Superior temporal gyrus (tissue), 1 donor: ENCODE results near the gene HARS2.
"Not testable (repeated sequence)": the region's sequence is repeated elsewhere in the genome, so short reads cannot be mapped to it uniquely, and the experiment has no call there.

Source experiments
- DNase-seq: peaks from one replicate; pipeline ENCODE4 v3.0.0-alpha.2; 2016; ENCODE audit errors: extremely low spot score

Gene HARS2

GRCh38 chr5:140690941-140691924 is at the start of gene HARS2, which contains the start of gene HARS1:
TSS of gene HARS2 (plus strand) at chr5:140691455. CDS start at chr5:140691649, 194 bp downstream.
TSS of gene HARS1 (minus strand) at chr5:140691370. CDS start at chr5:140691304, 66 bp downstream.
- DNase-seq, result peak; percentile 96

DNA sequence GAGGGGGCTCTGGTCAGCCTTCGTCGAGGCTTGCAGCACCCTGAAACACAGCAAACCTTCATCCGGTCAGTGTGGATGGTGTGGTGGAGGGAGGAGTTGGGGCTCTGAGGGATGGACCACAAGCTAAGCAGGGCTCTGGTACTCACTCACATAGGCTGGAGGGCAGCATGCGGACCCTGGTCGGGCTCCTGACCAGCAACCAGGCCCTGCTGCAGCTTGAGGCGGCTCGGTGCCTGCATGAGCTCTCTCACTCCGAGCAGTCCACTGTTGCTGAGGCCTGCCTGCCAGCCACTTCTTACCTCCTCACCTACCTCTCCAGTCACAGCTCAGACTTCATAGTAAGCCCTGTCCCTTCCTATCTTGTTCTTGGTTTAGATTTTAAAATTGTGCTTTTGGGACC is 49.5 kb upstream of the HARS2 start:
- no peak for DNase-seq

- no peak for DNase-seq
Measured at GRCh38 chr5:140642718-140643117, 48.5 kb upstream of the HARS2 start.

DNA sequence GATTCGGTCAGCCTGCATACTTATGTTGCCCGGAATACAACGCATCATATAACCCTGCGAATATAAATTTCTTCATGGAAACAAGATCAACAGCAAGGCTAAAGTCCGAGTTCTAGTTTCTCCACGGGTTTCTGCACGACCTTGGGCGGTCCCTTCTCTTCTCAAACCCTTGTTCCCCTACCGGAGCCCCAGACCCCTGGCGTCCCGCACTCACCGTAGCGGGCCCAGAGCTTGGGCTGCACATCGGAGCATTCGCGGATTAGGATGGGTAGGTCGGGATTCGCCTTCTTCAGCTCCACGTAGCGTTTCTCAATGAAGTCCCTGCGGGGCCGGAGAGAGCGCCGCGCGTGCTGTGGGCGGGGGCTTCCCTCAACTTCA is 44.2 kb upstream of the HARS2 start:
- DNase-seq, result no peak

GRCh38 chr5:140658870-140659269 is 32.4 kb upstream of the HARS2 start:
- DNase-seq, result no peak

GRCh38 chr5:140660371-140660770 is 30.9 kb upstream of the HARS2 start:
- not testable (repeated sequence) for DNase-seq

DNA sequence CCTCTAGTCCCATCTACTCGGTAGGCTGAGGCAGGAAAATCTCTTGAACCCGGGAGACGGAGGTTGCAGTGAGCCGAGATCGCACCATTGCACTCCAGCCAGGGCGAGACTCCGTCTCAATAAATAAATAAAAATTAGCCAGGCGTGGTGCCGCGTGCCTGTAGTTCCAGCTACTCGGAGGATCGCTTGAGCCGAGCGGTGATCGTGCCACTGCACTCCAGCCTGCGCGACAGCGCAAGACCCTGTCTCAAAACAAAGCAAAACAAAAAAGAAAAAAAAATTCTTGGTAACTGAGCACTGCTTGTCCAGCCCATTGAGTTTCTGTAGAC is 27.3 kb upstream of the HARS2 start:
- no peak for DNase-seq

DNA sequence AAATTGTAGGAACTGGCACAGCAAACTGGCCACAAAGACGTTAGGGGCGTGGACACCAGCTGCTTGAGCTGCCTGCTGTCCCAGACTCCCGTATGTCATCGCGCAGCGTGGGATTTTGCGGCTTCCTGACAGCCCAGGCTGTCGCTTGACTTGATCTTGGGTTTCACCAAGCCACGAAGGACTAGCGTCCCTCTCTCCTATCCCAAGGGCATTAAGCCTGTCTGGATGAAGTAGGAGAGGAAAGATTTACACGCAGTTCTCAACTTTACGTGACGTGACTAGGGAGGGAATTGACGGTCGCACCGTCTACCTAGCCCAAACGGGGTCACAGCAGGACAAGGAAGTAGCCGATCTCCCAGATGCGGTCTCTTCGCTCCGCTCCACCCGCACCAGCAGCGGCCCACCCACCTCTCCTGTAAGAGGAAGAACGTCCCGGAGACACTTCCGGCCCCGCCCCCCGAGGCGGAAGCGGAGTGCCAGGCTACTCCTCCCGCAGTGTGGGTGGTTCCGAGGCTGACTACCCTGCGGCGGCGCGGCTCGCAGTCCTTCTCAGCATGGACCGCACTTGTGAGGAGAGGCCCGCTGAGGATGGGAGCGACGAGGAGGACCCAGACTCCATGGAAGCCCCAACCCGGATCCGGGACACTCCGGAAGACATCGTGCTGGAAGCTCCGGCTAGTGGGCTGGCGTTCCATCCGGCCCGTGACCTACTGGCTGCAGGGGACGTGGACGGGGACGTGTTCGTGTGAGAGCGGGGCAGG is 26.7 kb upstream of the HARS2 start, which contains the start of gene WDR55:
TSS of gene WDR55 (plus strand) at position 546 of the 761 bp plus-strand sequence. CDS start at position 555, 9 bp downstream.
- DNase-seq, result peak; percentile 96

GRCh38 chr5:140671035-140671434 is 20.2 kb upstream of the HARS2 start:
- not testable (repeated sequence) for DNase-seq

GRCh38 chr5:140671472-140672125 is 19.7 kb upstream of the HARS2 start:
- DNase-seq, result no peak

DNA sequence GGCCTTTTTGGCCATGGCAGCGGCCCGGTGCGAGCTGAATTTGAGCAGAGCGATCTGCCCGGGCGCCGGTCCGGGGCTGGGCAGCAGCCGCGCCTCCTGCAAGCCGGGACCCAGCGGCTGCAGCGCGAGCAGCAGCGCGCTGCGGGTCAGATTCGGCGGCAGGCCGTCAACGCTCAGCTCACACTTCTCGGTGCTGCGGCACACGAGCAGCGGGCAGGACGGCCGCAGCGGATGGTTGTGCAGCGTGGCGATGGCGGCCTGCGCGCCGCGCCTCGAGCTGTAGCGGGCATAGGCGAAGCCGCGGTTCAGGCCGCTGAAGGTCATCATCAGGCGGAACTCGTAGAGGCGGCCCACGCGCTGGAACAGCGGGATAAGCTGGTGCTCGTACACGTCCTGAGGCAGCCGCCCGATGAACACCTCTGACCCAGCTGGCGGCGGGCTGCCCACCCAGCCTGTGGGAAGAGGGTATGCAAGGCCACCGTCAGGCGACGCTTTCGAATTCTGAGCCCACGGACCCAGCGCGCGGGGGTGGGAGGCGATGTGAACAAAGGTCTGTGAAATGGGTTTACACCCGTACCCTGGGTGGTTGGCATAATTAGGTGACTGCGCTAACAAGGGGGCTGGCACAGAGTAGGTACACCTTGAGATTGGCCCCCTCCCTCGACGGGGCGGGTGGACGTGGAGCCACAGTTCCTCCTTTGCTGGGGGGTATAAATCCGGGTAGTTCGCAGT is 18.6 kb upstream of the HARS2 start:
- no peak for DNase-seq

DNA sequence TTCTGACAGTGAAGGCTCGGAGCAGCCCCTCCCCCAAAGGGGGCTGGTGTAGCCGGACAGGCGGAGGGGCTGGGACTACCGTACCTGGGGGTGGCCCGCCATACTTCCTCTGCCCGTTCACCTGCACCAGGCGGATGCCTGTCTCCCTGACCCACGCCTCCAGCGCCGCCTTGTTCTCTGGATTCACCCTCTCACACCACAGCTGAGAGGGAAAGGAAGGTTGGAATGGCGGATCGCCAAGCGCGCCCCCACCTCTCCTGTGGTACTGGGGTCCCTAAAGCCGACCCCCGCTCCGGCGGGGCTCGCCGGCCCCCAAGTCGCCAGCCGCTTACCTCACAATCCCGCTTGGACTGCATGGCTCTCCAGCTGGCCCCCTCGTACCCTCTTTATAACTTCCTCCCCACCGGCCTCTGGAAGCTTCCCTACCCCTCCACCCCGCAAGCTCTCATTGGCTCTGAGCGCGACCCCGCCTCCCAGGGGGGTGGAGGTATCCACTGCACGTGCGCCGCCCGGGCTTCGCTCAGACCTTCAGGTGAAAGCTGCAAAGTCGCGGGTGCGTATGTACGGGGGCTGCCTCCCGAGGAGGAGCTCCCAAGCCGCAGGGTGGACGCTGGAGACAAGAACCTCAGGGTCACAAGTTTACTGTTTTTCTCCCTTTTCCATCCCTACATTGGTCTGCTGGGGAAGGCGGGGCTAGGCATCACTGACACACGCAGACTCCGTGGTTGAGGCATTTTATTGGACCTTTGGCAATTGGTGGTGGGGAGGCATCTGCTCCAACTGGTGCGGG is 17.9 kb upstream of the HARS2 start, which contains the start of gene DND1:
TSS of gene DND1 (minus strand) at position 390 of the 790 bp plus-strand sequence. CDS start at position 356, 34 bp downstream.
- no peak for DNase-seq

DNA sequence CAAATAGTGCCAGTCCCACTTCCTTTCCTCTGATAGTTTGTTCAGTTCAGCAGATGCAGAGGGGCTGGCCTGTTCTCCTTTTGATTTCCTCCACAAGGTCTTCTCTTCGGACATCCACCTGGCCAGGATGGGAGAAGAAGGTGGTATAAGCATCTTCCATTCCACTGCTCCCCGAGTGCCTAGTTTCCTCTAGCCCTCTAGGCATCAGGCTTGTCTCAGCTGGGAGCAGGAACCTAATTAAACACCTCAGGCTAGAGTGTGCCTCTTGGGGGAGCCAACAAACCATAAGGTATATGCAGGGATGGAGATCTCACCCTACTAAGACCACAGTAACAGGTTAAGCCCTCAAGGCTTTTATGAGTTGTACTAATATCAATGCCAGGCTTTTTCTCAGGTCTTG is 17.0 kb upstream of the HARS2 start:
- no peak for DNase-seq

GRCh38 chr5:140674629-140675028 is 16.6 kb upstream of the HARS2 start:
- DNase-seq, result no peak

DNA sequence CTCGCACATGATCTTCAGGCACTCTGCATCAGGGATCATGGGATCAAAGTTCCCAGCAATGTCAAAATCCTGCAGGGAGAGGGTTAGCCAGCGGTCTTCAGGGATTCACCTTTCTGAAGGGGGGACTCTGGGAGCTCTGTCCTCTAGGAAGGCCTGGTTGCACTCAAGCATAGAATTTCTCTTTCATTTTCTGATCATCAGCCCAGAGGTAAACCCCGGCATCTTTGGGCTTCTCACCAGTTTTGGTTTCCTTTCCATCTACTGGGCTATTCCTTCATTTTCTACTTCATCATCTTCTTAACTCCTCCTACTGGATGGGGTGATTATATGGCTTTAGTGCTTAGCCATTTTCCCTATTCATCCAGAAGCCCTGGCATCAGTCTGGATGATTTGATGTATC is 13.3 kb upstream of the HARS2 start:
- no peak for DNase-seq

DNA sequence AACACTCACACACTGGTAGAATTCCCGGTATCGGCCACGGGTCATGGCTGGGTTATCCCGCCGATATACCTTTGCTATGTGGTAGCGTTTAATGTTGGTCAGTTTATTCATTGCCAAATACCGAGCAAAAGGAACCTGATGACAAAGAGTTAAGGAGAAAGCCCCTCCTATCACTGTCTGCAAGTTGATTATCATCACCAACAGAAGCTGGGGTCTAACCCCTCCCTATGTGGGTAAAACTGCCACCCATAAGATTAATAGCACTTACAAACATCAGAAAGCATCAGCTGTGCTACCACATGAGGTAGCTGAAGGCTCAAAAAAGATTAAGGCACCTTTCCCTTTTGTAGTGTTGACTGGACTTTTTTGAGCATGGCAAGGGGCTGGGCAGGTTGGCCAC is 12.3 kb upstream of the HARS2 start:
- no peak for DNase-seq

DNA sequence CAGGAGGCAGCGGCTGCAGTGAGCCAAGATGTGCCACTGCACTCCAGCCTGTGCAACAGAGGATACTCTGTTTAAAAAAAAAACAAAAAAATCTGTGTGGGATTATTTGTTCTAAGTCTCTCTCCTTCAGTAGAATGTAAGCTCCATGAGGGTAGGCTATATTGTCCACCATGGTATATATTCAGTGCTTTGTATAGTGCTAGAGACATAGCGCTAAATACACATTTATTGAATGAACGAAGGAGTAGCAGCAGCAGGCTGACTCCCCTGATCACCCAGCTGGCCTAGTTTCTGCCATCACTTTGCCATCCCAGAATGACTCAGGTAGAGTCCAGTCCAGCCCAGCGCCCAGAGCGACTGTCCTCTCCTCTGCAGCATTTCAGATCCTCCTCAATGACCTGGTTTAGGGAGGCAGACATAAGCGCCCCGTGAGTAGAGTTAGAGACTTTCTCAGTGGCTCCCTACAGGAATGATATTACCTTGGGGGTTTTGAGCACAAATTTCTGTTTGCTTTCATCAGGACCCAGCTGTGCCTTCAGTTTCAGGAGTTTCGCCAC is 801 bp upstream of the HARS2 start:
- DNase-seq, result no peak

DNA sequence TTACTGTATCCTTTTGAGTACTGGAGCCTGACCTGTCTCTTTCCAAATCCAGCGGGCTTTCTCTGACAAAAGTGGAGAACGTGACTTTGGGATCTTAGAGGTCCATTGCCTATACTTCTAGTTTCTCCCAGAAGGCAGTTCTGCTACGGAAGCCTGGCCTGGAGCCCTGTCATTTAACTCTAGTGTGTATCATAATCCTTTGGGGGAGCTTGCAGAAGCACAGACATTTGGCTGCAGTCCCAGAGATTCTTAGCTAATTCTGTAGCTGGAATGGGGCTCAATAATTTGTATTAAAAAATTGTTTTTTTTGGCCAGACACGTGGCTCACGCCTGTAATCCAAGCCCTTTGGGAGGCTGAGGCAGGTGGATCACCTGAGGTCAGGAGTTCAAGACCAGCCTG is 3.0 kb downstream of the HARS2 start:
- DNase-seq, result no peak

DNA sequence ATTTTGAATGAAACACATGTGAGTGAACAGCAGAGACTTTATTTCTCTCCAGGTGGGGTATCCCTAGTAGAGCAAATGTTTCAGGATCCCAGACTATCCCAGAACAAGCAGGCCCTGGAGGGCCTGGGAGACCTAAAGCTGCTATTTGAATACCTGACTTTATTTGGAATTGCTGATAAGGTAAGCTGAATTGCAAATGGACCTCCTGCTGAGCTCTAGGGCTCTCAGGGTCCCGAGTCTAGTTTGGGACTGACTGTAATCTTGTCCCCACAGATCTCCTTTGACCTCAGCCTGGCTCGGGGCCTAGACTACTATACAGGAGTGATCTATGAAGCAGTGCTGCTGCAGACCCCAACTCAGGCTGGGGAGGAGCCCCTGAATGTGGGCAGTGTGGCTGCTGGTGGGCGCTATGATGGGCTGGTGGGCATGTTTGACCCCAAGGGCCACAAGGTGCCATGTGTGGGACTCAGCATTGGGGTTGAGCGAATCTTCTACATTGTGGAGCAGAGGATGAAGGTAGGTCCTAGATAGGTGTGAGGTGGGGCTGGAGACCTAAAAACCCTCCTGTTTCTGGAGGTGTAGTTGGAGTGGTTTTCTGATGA is 5.7 kb downstream of the HARS2 start:
- DNase-seq, result no peak
